OCI-LY1 (cell line): ENCODE results near the gene PCSK6.

Experiments used
- H2AFZ ChIP-seq: fragments of 200-600 bp; sonication (generic), shearing (Covaris generic); 2 replicates; pipeline ENCODE4 v1.6.0; 2014; ENCODE audit warnings: antibody characterized with exemption, mild to moderate bottlenecking, low read length
- H3F3A ChIP-seq: fragments of 200-600 bp; sonication (generic), shearing (Covaris generic); 2 replicates; pipeline ENCODE4 v1.6.0; 2014; ENCODE audit warnings: mild to moderate bottlenecking, antibody characterized with exemption, low read length, moderate library complexity; ENCODE audit not compliant: insufficient read depth
- H3K27ac ChIP-seq: fragments of 200-600 bp; sonication (generic); 2 replicates; pipeline ENCODE4 v1.5.1; 2014; ENCODE audit warnings: low read length, mixed run types, mild to moderate bottlenecking, low read depth; ENCODE audit not compliant: poor library complexity, severe bottlenecking
- H3K27me3 ChIP-seq: fragments of 200-600 bp; sonication (generic); 2 replicates; pipeline ENCODE4 v1.6.0; 2014; ENCODE audit warnings: antibody characterized with exemption, mild to moderate bottlenecking, low read length, moderate library complexity; ENCODE audit not compliant: insufficient read depth
- H3K36me3 ChIP-seq: fragments of 200-600 bp; sonication (generic); 2 replicates; pipeline ENCODE4 v1.6.1; 2014; ENCODE audit warnings: mild to moderate bottlenecking, antibody characterized with exemption, low read length, moderate library complexity, mixed read lengths; ENCODE audit not compliant: insufficient read depth
- H3K4me1 ChIP-seq: fragments of 200-600 bp; sonication (generic); 2 replicates; pipeline ENCODE4 v1.5.1; 2014; ENCODE audit warnings: mild to moderate bottlenecking, low read length, moderate library complexity; ENCODE audit not compliant: insufficient read depth, severe bottlenecking
- H3K4me2 ChIP-seq: fragments of 200-600 bp; sonication (generic), shearing (Covaris generic); 2 replicates; pipeline ENCODE4 v1.6.1; 2014; ENCODE audit warnings: low read length
- H3K4me3 ChIP-seq: fragments of 200-600 bp; sonication (generic); 2 replicates; pipeline ENCODE4 v1.5.1; 2014; ENCODE audit warnings: low read length, low read depth, mild to moderate bottlenecking, mixed read lengths; ENCODE audit not compliant: poor library complexity, severe bottlenecking
- H3K79me2 ChIP-seq: fragments of 200-600 bp; shearing (Covaris generic); 2 replicates; pipeline ENCODE4 v1.6.1; 2016; ENCODE audit warnings: mixed run types, low read length, mixed read lengths; ENCODE audit not compliant: insufficient read depth
- H3K9ac ChIP-seq: fragments of 200-600 bp; sonication (generic), shearing (Covaris generic); 2 replicates; pipeline ENCODE4 v1.6.1; 2014; ENCODE audit warnings: mild to moderate bottlenecking, low read length, mixed read lengths
- H3K9me2 ChIP-seq: fragments of 200-600 bp; sonication (generic), shearing (Covaris generic); 2 replicates; pipeline ENCODE4 v1.6.1; 2014; ENCODE audit warnings: low read depth, mild to moderate bottlenecking, low read length, mixed read lengths
- H3K9me3 ChIP-seq: fragments of 200-600 bp; shearing (Covaris generic); 2 replicates; pipeline ENCODE4 v1.6.1; 2014; ENCODE audit warnings: low read length, mixed read lengths
- H4K20me1 ChIP-seq: fragments of 200-600 bp; sonication (generic), shearing (Covaris generic); 2 replicates; pipeline ENCODE4 v1.6.0; 2016; ENCODE audit warnings: mild to moderate bottlenecking, low read length; ENCODE audit not compliant: insufficient read depth
- EZH2 ChIP-seq: fragments of 200-600 bp; sonication (generic), shearing (Covaris generic); IDR thresholded peaks from 2 replicates; pipeline ENCODE4 v1.8.0; 2017; ENCODE audit warnings: borderline replicate concordance, mixed run types, mild to moderate bottlenecking, antibody characterized with exemption, low read length, moderate library complexity, mixed read lengths
- TF ChIP-seq, protein P1 (sequence below): fragments of 200-600 bp; sonication (generic), shearing (Covaris generic); IDR thresholded peaks from 2 replicates; pipeline ENCODE4 v1.5.1; 2017; ENCODE audit warnings: mild to moderate bottlenecking, antibody characterized with exemption, low read length, moderate library complexity, mixed read lengths

PCSK6 gene

DNA sequence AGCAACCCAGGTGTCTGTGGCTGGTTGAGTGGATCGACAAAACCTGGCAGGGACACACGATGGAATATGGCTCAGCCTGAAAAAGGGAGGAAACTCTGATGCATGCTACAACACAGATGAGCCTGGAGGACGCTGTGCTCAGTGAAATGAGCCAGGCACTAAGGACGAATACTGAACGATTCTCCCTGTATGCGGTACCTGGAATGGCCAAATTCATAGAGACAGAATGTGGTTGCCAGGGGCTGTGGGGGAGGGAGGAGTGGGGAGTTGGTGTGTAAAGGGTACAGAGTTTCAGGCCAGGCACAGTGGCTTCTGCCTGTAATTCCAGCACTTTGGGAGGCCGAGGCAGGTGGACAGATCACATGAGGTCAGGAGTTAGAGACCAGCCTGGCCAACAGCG lies 35.1 kb downstream of the PCSK6 start:
- H3K27me3 ChIP-seq, result peaks cover 5% of the 10 kb centered on the region; the same call in 1 of the 2 replicates
- H3K4me2 ChIP-seq, result no peak overlapping the region
- H3K36me3 ChIP-seq, result no peaks in the 10 kb centered on the region
- no peaks in the 10 kb centered on the region for H4K20me1 ChIP-seq
- H3K9me3 ChIP-seq, result no peaks in the 10 kb centered on the region
- H2AFZ ChIP-seq, result no peak overlapping the region
- no peaks in the 10 kb centered on the region for H3K79me2 ChIP-seq
- no peaks in the 10 kb centered on the region for H3F3A ChIP-seq
- no peaks in the 10 kb centered on the region for H3K4me1 ChIP-seq
- TF ChIP-seq EZH2, result no peak
- TF ChIP-seq, protein P1, sequence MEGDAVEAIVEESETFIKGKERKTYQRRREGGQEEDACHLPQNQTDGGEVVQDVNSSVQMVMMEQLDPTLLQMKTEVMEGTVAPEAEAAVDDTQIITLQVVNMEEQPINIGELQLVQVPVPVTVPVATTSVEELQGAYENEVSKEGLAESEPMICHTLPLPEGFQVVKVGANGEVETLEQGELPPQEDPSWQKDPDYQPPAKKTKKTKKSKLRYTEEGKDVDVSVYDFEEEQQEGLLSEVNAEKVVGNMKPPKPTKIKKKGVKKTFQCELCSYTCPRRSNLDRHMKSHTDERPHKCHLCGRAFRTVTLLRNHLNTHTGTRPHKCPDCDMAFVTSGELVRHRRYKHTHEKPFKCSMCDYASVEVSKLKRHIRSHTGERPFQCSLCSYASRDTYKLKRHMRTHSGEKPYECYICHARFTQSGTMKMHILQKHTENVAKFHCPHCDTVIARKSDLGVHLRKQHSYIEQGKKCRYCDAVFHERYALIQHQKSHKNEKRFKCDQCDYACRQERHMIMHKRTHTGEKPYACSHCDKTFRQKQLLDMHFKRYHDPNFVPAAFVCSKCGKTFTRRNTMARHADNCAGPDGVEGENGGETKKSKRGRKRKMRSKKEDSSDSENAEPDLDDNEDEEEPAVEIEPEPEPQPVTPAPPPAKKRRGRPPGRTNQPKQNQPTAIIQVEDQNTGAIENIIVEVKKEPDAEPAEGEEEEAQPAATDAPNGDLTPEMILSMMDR, result no peak
- H3K4me3 ChIP-seq, result no peak overlapping the region
- H3K9ac ChIP-seq, result no peak overlapping the region
- no peaks in the 10 kb centered on the region for H3K9me2 ChIP-seq
- no peak overlapping the region for H3K27ac ChIP-seq

DNA sequence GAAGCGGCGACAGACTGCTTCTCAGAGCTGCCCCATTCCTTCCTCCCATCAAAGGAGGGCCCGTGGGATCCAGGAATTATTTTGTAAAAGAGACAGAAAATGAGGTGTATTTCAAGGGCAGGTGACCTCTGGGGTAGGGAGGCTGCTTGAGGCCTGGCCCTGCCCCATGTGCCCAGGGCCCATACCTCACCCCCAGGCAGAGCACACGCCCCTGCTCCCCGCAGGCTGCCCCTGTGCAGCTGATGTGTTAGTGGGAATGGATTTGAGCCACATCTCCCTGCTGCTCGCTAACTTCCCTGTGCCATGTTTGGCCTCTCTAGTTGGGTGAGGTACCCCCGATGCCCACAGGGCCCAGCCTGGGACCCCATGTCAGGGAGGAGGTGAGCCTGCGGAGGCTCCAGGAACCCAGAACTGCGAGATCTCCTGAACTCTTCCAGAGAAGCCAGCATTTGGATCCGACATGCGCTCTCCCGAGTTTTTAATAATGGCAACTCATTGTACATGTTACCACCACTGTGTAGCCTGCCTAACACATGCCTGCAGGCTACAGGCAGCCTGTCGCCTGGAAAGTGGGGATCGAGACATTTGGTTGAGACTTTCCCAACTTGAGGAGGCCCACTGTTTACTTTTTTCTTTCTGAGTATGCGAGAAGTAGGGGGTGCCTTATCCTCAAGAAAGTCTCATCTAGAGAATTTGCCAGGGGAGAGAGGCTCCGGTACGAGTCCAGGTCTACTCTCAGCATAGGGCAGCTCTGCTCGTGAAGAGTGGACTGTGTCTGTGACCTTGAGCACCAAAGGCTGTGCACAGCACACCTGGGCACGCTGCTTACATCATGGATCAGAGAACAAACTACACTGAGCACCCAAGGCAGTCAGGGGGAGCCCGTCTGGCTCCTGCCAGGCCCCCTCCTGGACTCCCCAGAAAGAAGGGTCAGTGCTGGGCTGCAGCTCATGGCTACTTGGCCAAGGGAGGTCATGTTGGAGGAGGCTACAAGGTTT lies 36.1 kb downstream of the PCSK6 start:
- Histone ChIP-seq H3K36me3 (no peaks in the 10 kb centered on the region), H3K27me3 (peaks cover 5% of the 10 kb centered on the region; the same call in 1 of the 2 replicates), H3K4me1 (no peaks in the 10 kb centered on the region), H3K79me2 (no peaks in the 10 kb centered on the region), H4K20me1 (no peaks in the 10 kb centered on the region), H3K27ac (no peak overlapping the region), H3F3A (no peaks in the 10 kb centered on the region), H2AFZ (no peak overlapping the region), H3K9me3 (no peaks in the 10 kb centered on the region), H3K4me3 (no peak overlapping the region), H3K9me2 (no peaks in the 10 kb centered on the region), H3K4me2 (no peak overlapping the region), H3K9ac (no peak overlapping the region)
- no peak for TF ChIP-seq EZH2
- TF ChIP-seq, protein P1, result no peak

DNA sequence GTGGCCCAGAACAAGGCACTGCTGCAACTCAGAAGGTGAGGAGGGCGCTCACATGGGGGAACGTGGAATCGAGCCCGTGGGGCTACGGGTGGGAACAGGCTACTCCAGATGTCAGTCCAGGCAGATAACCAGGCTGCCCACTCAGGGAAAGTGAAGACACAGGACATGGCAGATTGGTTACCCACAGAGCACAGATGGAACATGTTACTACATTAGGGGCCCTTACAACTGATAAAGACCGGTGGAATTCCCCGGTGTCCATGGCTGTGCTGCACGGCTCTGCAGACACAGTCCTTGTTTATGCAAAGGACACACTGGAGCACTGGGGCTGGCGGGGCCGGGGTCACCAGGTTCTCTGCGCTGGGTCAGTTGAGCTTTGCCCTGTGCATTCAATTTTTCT lies 36.9 kb downstream of the PCSK6 start:
- H2AFZ ChIP-seq, result no peak overlapping the region
- H4K20me1 ChIP-seq, result no peaks in the 10 kb centered on the region
- no peak overlapping the region for H3K4me2 ChIP-seq
- no peak overlapping the region for H3K27ac ChIP-seq
- no peak overlapping the region for H3K4me3 ChIP-seq
- H3K9ac ChIP-seq, result no peak overlapping the region
- H3F3A ChIP-seq, result no peaks in the 10 kb centered on the region
- H3K9me3 ChIP-seq, result no peaks in the 10 kb centered on the region
- H3K79me2 ChIP-seq, result no peaks in the 10 kb centered on the region
- TF ChIP-seq EZH2, result no peak
- TF ChIP-seq, protein P1, result no peak
- H3K4me1 ChIP-seq, result no peaks in the 10 kb centered on the region
- no peaks in the 10 kb centered on the region for H3K36me3 ChIP-seq
- H3K27me3 ChIP-seq, result peaks cover 5% of the 10 kb centered on the region; the same call in 1 of the 2 replicates
- no peaks in the 10 kb centered on the region for H3K9me2 ChIP-seq
